ENCODE results near the gene FNDC10.

FNDC10 gene

DNA sequence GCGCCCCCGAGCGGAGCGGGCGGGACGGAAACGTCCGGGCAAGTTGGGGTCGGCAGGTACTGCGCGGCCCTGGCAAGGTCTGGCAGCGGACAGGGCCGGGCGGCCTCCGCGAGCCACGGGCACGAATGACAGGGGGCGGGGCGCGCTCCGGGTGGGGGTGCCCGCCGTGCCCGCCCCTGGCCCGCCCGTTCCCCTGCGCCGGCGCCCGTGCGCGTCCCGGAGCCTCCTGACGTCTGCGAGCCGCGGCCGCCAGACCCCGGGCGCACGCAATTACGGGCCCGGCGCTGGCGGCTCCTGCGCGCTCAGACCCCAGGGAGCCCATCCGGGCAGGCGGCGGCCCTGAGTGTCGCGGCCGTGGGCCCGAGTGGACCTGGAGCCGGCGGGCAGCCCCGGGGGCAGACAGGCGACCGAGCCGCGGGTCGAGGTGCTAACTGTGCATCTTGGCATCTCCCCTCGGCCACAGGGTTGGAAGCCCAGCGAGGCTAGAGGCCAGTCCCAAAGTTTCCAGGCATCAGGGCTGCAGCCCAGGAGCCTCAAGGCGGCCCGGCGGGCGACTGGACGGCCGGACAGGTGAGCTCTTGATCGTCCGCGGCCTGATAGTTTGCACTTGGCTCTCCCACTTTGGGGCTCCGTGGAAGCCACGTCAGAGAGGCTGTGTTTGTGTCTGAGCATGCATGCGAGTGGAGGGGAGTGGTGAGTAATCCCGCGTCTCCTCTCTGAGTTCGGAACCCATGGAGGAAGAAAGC, 16.3 kb upstream of the FNDC10 start:
- DNase-seq = peak; percentile 57

- peak; percentile 99 for DNase-seq
These were observed 15.5 kb upstream of the FNDC10 start, which contains the start of gene MIB2 for GRCh38 chr1:1615256-1616044. Gene MIB2 (plus strand): TSS chr1:1615500. CDS start chr1:1623453, 7,953 bp downstream.

- DNase-seq = no peak
These were observed 15.0 kb upstream of the FNDC10 start for GRCh38 chr1:1614954-1615255.

DNA sequence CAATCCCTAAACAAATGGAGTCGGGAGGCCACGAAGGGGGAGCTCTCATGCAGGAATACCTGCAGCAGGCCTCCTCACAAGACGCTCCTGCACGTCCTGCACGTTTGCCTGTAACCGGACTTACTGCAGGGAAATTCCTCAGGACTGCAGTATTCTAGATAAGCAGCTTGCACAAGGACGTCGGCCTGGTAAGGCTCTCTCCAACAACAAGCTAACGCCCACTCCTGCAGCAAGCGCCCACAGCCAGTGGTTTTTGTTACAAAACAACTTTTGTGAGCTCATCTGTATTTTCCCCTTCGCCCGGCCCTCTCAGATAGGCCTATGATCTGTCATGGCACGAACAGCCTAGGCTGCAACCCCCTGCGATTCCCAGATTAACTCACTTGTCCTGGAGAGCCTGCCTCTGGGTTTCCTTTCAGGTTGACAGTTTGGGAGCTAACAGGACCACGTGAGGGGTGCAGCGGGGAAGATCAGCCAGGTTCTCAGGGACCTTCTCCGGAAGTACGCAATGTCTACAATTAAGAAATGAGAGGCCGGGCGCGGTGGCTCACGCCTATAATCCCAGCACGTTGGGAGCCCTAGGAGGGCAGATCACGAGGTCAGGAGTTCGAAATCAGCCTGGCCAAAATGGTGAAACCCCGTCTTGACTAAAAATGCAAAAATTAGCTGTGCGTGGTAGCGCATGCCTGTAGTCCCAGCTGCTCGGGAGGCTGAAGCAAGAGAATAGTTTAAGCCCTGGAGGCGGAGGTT, 14.4 kb upstream of the FNDC10 start:
- peak; percentile 71 for DNase-seq

DNA sequence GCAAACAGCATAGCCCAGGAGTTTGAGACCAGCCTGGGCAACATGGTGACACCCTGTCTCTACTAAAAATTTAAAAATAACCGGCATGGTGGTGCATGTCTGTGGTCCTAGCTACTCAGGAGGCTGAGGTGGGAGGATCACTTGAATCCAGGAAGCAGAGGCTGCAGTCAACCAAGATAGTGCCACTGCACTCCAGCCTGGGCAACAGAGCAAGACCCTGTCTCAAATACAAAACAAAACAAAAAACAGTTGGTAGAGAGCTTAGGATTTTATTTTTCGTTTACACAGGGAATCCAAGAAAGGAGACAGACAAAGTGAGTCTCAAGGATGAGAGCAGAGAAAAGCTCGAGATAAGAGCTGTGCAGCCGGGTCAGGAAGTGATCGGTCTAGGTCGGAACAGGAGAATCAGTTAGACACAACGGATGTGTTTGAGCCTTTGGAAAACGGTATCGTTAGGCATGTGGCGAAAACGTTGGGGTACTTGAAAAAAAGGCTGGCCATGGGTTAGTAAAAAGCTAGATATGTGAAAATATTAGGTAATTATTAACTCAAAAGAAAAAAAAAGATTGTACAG, 13.7 kb upstream of the FNDC10 start:
- DNase-seq = no peak

- DNase-seq = no peak
These were observed 12.1 kb upstream of the FNDC10 start for GRCh38 chr1:1612104-1612400.

- no peak for DNase-seq
These were observed 10.9 kb upstream of the FNDC10 start for GRCh38 chr1:1610796-1611195.

DNA sequence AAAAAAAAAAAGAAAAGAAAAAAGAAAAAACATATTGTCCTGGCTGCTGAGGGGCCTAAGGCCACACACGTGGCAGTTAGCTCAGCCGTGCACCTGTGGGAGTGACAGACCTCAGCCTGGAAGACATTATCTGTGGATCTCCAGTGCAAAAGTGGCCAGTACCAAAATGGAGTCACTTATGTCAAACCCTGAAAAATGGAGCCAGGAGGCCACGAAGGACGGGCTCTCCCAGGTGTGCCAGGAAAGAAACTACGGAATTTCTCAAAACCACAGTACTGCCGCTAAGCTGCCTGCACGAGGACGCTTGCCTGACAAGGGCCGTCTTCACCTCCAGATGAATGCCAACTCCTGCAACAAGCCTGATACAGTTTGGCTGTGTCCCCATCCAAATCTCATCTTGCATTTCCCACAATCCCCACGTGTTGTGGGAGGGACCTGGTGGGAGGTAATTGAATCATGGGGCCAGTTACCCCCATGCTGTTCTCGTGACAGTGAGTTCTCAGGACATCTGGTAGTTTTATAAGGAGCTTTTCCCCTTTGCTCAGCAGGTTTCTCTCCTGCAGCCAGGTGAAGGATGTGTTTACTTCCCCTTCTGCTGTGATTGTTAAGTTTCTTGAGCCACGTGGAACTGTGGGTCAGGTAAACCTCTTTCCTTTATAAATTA, 10.0 kb upstream of the FNDC10 start:
- DNase-seq = no peak

GRCh38 chr1:1606232-1606631, 6.3 kb upstream of the FNDC10 start:
- DNase-seq = no peak

DNA sequence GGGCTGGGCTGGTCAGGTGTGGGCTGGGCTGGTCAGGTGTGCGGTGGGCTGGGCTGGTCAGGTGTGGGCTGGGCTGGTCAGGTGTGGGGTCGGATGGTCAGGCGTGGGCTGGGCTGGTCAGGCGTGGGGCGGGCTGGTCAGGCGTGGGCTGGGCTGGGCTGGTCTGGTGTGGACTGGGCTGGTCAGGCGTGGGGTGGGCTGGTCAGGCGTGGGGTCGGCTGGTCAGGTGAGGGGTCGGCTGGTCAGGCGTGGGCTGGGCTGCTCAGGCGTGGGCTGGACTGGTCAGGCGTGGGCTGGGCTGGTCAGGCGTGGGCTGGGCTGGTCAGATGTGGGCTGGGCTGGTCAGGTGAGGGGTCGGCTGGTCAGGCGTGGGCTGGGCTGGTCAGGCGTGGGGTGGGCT, 5.8 kb upstream of the FNDC10 start:
- no peak for DNase-seq

GRCh38 chr1:1605034-1605591, 5.2 kb upstream of the FNDC10 start:
- no peak for DNase-seq

DNA sequence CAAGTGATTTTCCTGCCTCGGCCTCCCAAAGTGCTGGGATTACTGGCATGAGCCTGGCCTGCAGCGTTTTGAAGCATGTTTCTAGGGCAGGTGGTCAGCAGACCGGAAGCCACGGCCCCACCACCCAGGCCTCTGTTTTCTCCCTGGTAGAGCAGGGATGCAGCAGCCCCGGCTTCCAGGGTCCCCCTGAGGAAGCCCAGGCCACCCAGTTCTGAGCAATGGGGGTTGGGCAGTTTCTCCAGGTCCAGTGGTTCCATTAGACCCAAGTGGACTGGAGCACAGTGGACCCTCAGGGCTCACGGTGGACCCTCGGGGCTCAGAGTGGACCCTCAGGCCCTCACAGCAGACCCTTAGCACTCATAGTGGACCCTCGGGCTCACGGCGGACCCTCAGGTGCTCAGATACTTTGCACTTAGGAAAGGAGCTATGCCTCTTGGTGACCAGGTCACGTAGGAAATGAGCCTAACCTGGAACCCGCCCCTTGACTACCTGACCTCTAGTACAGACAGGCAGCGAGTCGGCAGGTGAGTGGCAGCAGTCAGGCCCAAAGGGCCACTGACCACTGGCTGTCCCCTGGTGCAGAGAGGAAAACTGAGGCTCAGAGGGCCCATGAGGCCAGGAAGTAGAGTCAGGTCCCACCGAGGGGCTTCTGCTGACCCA, 4.6 kb upstream of the FNDC10 start:
- no peak for DNase-seq

DNA sequence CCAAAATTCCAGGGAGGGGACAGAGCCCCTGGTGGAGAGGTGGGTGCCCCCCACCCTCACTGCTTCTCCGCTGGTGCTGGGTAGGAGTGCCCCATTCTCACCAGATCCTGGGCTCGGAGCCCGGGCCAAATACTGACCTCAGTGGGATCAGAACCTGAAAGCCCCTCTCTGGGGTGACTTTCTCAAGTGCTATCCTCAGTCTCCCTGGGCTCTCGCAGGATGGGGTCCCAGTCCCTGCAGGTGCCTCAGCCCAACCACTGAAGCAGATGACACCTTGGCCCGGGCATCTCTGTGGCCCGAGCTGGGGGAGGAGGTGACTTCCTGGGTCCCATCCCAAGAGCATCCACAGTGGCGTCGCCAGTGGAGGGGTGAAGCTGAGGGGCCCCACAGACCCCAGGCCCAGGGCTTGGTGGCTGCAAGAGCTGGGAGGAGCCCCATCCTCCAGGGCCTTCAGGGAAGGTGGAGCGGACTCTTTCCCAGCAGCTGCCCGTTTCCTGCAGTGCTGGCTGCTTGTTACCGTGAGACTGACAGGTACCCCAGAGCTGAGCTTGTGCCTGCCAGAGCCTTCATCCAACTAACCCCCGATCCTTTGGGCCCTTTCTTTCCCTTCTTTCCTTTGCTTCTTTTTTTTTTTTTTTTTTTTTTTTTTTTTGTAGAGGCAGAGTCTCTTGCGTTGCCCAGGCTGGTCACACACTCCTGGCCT, 3.9 kb upstream of the FNDC10 start:
- no peak for DNase-seq

- no peak for DNase-seq
These were observed 3.1 kb upstream of the FNDC10 start for GRCh38 chr1:1602968-1603506.

- no peak for DNase-seq
These were observed 2.5 kb upstream of the FNDC10 start for GRCh38 chr1:1602304-1602967.

- DNase-seq = no peak
These were observed 1.8 kb upstream of the FNDC10 start for GRCh38 chr1:1601564-1602303.

DNA sequence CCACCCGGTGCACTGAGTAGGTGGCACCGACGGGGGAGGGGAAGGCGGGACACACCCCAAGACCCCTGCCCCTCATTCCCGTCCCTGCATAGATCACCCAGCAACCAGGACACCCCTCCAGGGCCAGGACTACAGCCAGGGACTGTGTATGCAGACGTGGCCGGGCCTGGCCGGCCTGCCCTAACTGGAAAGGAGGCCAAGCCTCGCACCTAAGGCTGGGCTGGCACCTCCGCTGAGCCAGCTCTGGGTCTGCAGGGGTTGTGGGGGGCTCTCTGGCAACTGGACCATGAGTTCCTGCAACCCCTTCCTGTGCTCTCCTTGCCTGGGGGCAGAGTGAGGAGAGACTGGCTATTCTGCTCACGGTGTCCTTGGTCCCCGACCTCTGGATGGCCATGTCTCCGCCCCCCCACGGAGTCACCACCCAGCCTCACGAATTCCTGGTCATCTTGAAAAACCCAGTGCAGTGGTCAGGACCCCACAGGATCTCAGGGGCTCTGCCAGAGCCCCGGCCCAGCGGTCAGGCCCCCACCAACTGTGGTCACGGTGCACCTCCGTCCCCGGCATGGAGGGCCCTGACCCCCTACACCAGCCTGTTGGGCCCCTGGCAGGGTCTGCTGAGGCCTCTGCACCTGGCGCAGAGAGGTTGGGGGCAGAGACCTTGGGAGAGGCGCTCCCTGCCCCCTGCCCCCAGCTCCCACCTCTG, 1.1 kb upstream of the FNDC10 start:
- no peak for DNase-seq

DNA sequence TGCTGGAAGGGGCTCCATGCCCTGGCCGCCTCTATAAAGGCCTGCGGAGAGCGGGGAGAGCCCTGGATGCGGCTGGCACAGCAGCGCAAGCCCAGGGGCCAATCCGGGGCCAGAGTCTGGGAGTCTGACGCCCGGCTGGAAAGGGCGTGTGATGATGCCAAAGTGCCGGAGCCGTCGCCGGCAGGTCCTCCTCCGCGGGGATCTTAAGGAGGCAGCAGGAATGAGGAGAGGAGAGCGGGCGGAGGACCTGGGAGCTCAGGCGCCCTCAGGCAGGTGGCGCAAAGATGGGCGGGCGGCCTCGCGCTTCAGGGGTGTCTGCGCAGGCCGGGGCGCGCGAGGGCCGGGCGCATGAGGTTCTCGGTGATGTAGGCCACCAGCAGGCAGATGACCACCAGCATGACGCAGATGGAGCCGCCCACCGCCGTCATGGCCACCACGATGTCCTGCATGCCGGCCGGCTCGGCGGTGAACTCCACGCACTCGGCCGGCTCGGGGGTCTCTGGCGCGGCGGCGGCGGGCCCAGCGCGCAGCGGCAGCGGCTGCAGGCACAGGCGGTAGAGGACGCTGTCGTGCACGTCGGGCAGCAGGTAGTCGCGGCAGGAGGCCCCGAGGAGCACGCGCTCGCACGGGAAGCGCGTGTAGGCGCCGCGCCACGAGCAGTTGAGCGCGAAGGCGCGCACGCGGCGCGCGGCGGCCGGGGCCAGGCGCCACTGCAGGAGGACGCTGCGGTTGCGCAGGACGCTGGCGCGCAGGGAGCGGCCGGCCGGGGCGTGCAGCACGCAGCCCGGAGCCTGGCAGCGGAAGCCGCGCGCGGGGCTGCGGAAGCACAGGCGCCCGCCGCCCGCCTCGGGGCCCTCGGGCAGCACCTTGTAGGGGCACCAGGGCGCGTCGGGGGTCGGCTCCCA, 653 bp downstream of the FNDC10 start:
- DNase-seq = peak; percentile 21

Measured in CD4-positive, alpha-beta T cell treated with Interferon gamma for 1 hour (primary cell).